NAMALWA (cell line): ENCODE data around the gene LSM12.
"Not testable (repeated sequence)": the region's sequence is repeated elsewhere in the genome, so short reads cannot be mapped to it uniquely, and the experiment has no call there.

Experiments used
- DNase-seq: peaks from one replicate; pipeline ENCODE4 v3.0.0-alpha.2; 2015; ENCODE audit warnings: low spot score

Gene LSM12

DNA sequence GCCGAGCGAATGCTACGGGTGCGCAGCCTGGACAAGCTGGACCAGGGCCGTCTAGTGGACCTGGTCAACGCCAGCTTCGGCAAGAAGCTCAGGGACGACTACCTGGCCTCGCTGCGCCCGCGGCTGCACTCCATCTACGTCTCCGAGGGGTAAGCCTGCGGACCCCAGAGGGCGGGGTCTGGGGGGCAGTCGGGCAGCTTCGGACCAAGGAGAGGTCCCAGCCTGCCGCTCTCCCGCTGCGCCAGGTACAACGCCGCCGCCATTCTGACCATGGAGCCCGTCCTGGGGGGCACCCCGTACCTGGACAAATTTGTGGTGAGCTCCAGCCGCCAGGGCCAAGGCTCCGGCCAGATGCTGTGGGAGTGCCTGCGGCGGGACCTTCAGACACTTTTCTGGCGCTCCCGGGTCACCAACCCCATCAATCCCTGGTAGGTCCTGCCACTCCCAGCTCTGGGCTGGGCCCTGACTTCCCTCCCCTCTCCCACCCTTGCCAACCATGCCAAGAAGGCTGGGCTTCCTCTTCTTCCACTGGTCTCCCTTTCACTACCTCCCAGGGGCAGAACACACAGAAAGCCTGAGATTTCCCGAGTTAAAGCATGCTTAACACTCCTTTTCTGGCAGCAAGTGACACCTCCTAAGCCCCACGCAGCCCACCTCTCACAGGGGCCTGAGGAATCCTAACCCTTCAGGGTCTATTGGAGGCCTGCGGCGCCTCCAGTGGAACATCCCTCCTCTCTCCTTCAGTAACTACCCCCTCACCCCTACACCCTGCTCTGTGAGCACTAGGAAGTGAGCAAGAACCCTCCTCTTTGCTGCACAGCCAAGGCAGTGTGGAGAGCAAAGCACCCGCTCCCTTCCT, 58.9 kb downstream of the LSM12 start:
- no peak for DNase-seq

DNA sequence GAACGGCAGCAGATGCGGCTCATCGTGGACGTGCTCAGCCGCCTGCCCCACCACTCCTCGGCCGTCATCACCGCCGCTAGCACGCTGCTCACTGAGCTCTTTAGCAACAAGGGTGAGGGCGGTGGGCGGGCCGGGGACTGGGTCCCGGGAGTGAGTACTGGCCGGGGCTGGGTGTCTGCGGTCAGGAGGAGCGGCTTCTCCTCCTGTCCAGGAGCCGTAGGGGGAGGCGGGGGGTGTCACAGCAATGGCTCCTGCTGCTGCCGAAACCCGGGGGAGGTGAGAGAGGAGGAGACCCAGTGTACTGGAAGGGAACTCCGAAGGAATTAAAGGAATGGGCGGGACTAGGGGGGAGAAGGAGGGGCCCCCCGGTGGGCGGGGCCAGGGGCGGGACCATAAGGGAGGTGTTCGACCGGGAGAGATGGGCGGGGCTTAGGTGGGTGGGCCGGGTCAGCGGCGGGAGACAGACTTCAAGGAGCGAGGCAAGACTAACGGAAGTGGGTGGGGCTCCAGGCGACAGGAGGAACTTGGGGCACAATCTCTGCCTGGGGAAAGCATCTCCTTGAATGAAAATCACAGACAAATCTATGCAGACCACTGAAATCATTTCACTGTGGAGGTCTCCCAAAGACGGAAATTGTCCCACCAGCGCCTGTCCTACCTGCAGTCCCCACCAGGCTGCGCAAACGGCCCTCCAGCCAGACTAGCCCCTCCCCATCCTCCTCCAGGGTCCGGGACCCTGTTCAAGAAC, 59.7 kb downstream of the LSM12 start:
- DNase-seq: peak; percentile 94

GRCh38 chr17:44006272-44006597, 60.2 kb downstream of the LSM12 start:
- no peak for DNase-seq

GRCh38 chr17:44005527-44006271, 60.8 kb downstream of the LSM12 start:
- DNase-seq: no peak

- no peak for DNase-seq
These were observed 61.5 kb downstream of the LSM12 start for GRCh38 chr17:44004761-44005526.

DNA sequence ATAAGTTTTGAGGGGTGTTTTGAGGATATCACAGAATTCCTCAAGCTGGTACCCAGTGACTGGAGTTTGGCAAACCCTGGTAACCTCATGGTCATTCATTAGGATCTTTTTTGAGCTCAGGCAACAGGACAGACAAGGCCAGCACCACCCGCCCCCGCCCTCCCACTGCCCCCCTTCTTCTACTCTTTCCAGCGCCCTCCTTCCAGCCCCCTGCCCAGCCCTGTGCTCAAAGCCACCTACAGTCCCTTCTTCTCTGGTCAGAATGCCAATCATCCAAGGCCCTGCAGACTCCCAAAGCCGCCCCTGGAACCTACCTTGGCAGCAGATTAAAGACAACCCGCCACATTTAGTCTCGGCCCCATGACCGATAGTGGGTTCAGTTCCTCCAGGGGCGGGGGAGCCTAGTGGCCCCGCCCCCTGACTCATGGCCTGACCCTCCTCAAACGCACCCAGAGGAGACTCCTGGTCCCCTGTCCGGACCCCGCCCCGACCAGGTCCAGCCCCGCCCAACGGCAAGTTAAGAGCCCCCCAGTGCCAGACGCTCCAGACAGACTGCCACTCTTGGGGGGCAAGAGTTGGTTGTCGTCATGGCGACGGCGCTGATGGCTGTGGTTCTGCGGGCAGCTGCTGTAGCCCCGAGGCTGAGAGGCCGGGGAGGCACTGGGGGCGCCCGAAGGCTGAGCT, 62.3 kb downstream of the LSM12 start, which contains the start of gene NAGS:
NAGS (plus strand) TSS at position 546 of the 684 bp plus-strand sequence; CDS start at position 588, 42 bp downstream.
- no peak for DNase-seq

- no peak for DNase-seq
These were observed 64.2 kb downstream of the LSM12 start for GRCh38 chr17:44002141-44002848.

DNA sequence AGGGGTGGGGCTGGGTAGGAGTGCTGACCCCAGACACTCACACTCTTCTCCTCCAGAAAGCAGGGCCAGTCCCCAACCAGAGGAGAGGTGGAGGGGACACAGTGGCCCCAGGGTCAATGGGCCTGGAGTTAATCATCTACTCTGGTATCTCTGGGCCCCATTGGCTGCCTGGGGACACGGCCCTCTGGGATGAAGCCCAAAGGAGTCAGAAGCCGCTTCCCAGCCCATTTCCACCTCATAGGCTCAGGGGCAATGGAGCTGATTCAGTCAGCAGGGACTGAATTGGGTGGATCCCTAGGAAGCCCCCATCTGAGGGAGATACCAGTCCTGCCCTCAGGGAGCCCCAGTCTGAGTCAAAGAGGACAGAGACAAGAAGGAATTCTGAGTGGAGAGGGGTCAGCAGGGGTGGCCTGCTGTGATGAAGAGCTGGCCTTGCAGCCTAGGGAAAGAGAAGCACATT, 65.0 kb downstream of the LSM12 start:
- no peak for DNase-seq

DNA sequence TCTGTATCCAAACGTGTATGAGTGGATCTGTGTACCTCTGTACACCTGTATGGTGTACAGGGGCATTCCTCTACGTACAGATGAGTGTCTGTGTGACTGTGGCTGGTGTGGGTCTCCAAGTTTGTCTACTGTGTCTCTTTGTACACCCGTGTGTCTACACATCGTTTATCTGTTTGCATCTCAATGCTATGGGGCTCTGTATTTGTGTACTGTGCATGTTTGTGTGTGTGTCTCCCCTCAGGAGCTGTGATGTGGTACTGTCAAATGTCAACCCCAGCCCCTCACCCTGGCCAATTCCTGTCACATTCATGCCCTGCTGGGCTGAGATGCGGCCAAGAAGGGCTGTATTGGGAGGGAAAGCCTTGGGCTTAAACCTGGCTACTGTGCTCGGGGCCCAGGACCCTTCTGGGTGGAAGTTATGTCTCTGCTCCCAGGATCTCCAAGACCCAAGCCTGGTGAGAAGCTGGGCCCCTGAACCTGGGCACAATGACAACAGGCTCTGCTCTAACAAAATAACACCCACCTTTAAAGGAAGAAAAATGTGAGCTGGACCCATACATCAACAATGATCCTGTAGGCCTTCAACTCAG, 65.5 kb downstream of the LSM12 start:
- no peak for DNase-seq

DNA sequence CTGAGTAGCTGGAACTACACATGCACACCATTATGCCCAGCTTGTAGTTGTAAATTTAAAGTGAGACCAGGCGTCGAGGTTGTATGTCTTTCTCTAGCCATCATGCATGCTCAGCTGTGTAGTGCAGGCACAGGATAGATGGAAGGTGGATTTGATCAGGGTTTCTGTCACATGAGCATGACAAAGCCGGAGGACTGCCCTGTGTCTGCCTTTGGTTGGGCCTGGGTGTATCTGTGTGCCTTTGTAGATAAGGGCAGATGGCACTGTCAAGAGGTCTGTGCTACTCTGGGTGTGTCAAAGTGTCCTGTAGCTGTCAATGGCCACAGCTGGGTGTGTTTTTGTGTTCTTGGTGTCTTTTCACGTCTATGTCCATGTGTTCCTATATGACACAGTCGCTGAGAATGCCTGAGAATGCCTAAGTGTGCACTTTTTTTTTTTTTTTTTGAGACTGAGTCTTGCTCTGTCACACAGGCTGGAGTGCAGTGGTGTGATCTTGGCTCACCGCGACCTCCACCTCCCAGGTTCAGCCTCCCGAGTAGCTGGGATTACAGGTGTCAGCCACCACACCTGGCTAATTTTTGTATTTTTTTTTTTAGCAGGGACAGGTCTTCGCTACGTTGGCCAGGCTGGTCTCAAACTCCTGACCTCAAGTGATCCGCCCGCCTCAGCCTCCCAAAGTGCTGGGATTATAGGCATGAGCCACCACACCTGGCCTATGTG, 66.2 kb downstream of the LSM12 start:
- no peak for DNase-seq

GRCh38 chr17:43999024-43999423, 67.4 kb downstream of the LSM12 start:
- no peak for DNase-seq

GRCh38 chr17:43998552-43998951, 67.9 kb downstream of the LSM12 start:
- no peak for DNase-seq

- DNase-seq: not testable (repeated sequence)
These were observed 69.3 kb downstream of the LSM12 start for GRCh38 chr17:43997180-43997579.

DNA sequence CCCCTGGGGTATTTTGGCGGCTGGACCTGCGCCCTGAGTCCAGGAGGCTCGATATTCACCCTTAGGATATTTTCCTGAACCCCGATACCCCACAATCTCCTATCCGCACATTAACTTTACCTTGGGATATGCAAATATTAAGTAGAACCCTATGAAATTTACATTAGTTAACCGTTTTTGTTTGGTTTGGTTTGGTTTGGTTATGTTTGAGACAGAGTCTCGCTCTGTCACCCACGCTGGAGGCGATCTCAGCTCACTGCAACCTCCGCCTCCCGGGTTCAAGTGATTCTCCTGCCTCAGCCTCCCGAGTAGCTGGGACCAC, 71.4 kb downstream of the LSM12 start:
- no peak for DNase-seq

GRCh38 chr17:43994272-43995149, 72.0 kb downstream of the LSM12 start:
- peak; percentile 80 for DNase-seq

DNA sequence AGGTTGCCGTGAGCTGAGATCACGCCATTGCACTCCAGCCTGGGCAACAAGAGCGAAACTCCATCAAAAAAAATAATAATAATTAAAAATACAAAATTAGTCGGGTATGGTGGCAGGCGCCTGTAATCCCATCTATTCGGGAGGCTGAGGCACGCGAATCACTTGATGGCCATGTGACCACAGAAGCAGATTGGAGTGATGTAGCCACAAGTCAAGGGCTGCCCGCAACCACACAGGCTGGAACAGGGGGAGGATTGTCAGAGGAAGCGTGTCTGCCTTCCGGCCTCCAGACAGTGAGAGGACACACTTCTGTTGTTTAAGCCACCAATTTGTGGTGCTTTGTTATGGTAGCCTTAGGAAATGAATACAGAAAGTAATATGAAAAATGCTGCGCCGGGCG, 73.8 kb downstream of the LSM12 start:
- no peak for DNase-seq

DNA sequence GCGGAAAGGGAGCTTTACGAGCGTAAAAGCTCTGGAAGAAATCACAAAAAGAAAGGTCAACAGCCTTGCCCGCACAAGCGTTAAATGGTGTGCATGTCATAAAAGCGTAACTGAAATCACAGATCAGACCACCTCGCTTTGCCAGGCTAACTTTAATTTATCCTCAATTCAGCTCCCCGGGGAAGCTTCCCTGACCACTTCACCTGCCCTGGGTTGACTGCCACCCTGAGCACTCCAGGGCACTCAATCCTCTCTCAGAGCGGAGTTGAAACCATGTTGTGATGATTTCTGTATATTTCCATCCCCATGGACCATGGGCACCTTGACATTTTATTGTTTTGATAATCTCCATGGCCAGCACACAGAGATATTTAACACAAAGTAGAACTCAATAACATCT, 78.2 kb downstream of the LSM12 start:
- no peak for DNase-seq
